DND-41 (cell line): ENCODE measurements around the gene TNS3.
"Not testable (repeated sequence)": the region's sequence is repeated elsewhere in the genome, so short reads cannot be mapped to it uniquely, and the experiment has no call there.

Experiments used
- ATAC-seq: fragments of 200-7000 bp; cut with Tn5 transposase; 3 replicates; pipeline ENCODE4 v1.9.1; 2021; ENCODE audit warnings: low read depth; ENCODE audit not compliant: insufficient read depth
- DNase-seq: peaks from one replicate; pipeline ENCODE4 v3.0.0-alpha.2; 2020
- H2AFZ ChIP-seq: 2 replicates; pipeline ENCODE4 v1.6.0; 2012; ENCODE audit warnings: low read depth, low read length
- H3K27ac ChIP-seq: 2 replicates; pipeline ENCODE4 v1.5.1; 2012; ENCODE audit warnings: low read length, inconsistent platforms
- H3K27me3 ChIP-seq: fragments of 200-600 bp; sonication (generic); 2 replicates; pipeline ENCODE4 v1.6.0; 2012; ENCODE audit warnings: low read length, mild to moderate bottlenecking, inconsistent platforms; ENCODE audit not compliant: insufficient read depth, poor library complexity
- H3K36me3 ChIP-seq: 2 replicates; pipeline ENCODE4 v1.5.1; 2012; ENCODE audit warnings: low read length, inconsistent platforms; ENCODE audit not compliant: insufficient read depth
- H3K4me1 ChIP-seq: 2 replicates; pipeline ENCODE4 v1.5.1; 2012; ENCODE audit warnings: mild to moderate bottlenecking, low read length; ENCODE audit not compliant: insufficient read depth
- H3K4me2 ChIP-seq: 2 replicates; pipeline ENCODE4 v1.6.0; 2012; ENCODE audit warnings: mild to moderate bottlenecking, moderate library complexity, low read length, inconsistent platforms; ENCODE audit not compliant: insufficient read depth
- H3K4me3 ChIP-seq, 2 experiments: fragments of 200-600 bp in 1 of 2; shearing (Covaris generic) in 1 of 2; 2 replicates each; pipeline ENCODE4 v1.5.1; 2012 to 2016; ENCODE audit warnings: inconsistent platforms in 2 of 2, low read length in 2 of 2, mild to moderate bottlenecking in 2 of 2, low read depth in 1 of 2, moderate library complexity in 1 of 2
- H3K79me2 ChIP-seq: 2 replicates; pipeline ENCODE4 v1.6.0; 2012; ENCODE audit warnings: low read length, inconsistent platforms; ENCODE audit not compliant: insufficient read depth
- H3K9ac ChIP-seq: 2 replicates; pipeline ENCODE4 v1.6.0; 2012; ENCODE audit warnings: low read depth, mild to moderate bottlenecking, inconsistent platforms, low read length, moderate library complexity
- H3K9me3 ChIP-seq: 2 replicates; pipeline ENCODE4 v1.5.1; 2012; ENCODE audit warnings: low read length, moderate library complexity, mild to moderate bottlenecking, inconsistent platforms; ENCODE audit not compliant: insufficient read depth, severe bottlenecking
- H4K20me1 ChIP-seq: 2 replicates; pipeline ENCODE4 v1.6.0; 2012; ENCODE audit warnings: low read length; ENCODE audit not compliant: insufficient read depth
- EZH2 ChIP-seq: IDR thresholded peaks from 3 replicates; pipeline ENCODE4 v1.6.1; 2012; ENCODE audit warnings: borderline replicate concordance, low read depth, mild to moderate bottlenecking, moderate library complexity, low read length, inconsistent platforms; ENCODE audit not compliant: severe bottlenecking
- TF ChIP-seq, protein P1 (sequence below): IDR thresholded peaks from 2 replicates; pipeline ENCODE4 v1.5.1; 2012; ENCODE audit warnings: borderline replicate concordance, low read length, moderate library complexity, mild to moderate bottlenecking; ENCODE audit not compliant: poor library complexity, severe bottlenecking; ENCODE audit errors: extremely low read depth

The TNS3 gene

DNA sequence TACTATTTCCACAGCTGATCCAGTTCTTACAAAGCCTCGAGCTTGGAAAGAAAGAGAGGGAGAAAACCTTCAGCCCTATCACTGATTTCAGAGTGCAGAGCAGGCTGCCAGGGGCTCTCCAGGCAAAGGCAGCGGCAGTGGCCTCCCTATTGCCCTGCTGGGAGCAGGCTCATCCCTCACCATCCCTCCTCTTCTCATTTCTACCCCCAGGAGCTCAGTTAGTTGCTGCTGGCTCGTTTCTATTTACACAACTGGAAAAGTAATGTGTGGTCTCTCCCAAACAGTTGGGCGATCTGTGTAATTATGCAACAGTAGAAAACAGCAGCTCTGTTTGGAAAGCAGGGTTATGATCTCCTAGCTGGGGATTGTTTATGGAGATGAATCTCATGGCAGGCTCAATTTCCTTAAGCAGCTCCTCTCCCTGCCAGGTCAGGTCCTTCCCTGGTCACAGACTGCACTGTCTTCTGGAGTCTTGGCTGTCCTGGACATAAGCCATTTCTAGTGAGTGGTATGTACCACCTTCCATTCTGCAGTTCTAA, 28.7 kb upstream of the TNS3 start:
- H3K4me2 ChIP-seq, result no peak overlapping the region
- no peaks in the 10 kb centered on the region for H3K9me3 ChIP-seq
- H2AFZ ChIP-seq, result no peak overlapping the region
- no peak for TF ChIP-seq EZH2
- TF ChIP-seq, protein P1, sequence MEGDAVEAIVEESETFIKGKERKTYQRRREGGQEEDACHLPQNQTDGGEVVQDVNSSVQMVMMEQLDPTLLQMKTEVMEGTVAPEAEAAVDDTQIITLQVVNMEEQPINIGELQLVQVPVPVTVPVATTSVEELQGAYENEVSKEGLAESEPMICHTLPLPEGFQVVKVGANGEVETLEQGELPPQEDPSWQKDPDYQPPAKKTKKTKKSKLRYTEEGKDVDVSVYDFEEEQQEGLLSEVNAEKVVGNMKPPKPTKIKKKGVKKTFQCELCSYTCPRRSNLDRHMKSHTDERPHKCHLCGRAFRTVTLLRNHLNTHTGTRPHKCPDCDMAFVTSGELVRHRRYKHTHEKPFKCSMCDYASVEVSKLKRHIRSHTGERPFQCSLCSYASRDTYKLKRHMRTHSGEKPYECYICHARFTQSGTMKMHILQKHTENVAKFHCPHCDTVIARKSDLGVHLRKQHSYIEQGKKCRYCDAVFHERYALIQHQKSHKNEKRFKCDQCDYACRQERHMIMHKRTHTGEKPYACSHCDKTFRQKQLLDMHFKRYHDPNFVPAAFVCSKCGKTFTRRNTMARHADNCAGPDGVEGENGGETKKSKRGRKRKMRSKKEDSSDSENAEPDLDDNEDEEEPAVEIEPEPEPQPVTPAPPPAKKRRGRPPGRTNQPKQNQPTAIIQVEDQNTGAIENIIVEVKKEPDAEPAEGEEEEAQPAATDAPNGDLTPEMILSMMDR, result no peak
- H3K27me3 ChIP-seq, result no peaks in the 10 kb centered on the region
- no peaks in the 10 kb centered on the region for H3K36me3 ChIP-seq
- no peak for ATAC-seq
- H3K79me2 ChIP-seq, result no peaks in the 10 kb centered on the region
- no peak overlapping the region for H3K27ac ChIP-seq
- H3K4me3 ChIP-seq, result no peak overlapping the region
- no peak for DNase-seq
- no peaks in the 10 kb centered on the region for H3K4me1 ChIP-seq
- H4K20me1 ChIP-seq, result no peaks in the 10 kb centered on the region
- H3K9ac ChIP-seq, result no peak overlapping the region

DNA sequence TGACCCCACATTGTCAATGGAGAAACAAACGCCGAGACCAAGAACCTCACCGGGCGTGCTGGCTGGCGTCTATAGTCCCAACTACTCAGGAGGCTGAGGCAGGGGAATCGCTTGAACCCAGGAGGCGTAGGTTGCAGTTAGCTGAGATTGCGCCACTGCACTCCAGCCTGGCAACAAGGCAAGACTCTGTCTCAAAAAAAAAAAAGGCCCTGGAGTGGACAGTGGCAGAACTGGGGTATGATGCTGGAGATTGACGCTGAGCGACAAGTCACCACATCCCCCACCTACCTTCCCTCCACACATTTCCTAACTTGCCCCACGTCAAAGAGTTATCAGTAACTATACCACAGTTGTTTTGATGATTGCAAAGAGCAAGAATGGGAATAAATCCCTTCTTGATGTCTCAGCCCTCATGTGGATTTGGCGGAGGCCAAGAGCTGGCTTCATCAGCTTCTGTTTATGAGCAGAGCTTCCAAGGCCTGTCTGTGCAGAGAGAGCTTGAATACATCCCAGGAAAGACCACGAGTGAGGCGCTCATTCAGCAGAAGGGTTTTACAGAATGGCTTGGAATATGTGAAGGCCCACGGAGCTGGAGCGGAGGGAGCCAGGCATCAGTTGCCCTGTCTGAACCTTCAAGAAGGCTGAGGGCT, 28.0 kb upstream of the TNS3 start:
- Histone ChIP-seq H4K20me1 (no peaks in the 10 kb centered on the region), H3K79me2 (no peaks in the 10 kb centered on the region), H2AFZ (no peak overlapping the region), H3K4me3 (no peak overlapping the region), H3K27ac (no peak overlapping the region), H3K36me3 (no peaks in the 10 kb centered on the region), H3K4me2 (no peak overlapping the region), H3K9ac (no peak overlapping the region), H3K4me1 (no peaks in the 10 kb centered on the region), H3K27me3 (no peaks in the 10 kb centered on the region), H3K9me3 (no peaks in the 10 kb centered on the region)
- no peak for ATAC-seq
- no peak for DNase-seq
- TF ChIP-seq, protein P1, result no peak
- TF ChIP-seq EZH2, result no peak

DNA sequence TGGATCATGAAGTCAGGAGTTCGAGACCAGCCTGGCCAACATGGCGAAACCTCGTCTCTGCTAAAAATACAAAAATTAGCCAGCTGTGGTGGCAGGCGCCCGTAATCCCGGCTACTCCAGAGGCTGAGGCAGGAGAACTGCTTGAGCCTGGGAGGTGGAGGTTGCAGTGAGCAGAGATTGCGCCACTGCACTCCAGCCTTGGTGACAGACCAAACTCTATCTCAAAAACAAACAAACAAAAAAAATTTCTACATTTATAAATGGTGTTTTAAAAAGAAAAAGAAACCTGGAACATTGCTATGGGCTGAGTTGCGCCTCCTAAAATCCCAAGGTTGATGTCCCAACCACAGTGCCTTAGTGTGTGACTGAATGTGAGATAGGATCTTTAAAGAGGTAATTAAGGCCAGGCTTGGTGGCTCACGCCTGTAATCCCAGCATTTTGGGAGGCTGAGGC, 24.7 kb upstream of the TNS3 start:
- DNase-seq, H3K4me3 ChIP-seq, H3K4me2 ChIP-seq, H3K9me3 ChIP-seq, ATAC-seq, H3K36me3 ChIP-seq, H3K4me1 ChIP-seq, H2AFZ ChIP-seq, H3K27me3 ChIP-seq, H3K79me2 ChIP-seq, H3K9ac ChIP-seq, H4K20me1 ChIP-seq, H3K27ac ChIP-seq: not testable (repeated sequence)

DNA sequence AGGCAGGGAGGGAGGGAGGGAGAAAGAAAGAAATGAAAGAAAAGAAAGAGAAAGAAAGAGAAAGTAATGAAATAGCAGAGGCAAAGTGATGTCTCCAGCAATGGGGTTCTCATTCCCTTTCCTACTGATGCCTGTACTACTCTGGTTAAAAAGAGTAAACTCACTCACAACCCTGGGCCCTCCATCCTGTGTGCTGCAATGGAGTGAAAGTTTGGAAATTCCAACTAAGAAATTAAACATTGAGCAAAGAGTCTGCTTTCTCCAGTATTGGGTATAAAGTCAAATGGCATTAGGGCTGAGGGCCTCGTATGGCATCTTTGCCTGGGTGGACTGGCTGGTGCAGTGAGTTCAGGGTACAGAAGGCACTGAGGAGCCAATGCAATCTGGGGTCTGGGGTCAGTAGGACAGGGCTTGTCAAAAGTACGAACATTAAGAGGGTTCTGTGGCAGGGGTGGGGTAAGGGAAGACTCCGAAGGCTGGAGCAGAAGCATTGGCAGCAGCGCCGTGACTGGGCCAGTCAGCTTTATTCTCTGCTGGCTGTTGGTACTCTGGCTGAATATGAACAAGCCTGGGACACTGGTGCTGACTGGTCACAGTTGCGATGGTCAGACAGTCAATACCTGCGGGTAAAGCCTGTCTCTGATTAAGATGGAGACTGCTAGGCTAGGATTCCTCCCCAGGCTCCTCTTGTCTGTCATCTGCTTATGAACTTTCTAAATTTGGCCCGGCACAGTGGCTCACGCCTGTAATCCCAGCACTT, 24.1 kb upstream of the TNS3 start:
- no peak for ATAC-seq
- no peaks in the 10 kb centered on the region for H4K20me1 ChIP-seq
- no peaks in the 10 kb centered on the region for H3K4me1 ChIP-seq
- no peak overlapping the region for H3K27ac ChIP-seq
- no peak overlapping the region for H3K9ac ChIP-seq
- no peaks in the 10 kb centered on the region for H3K79me2 ChIP-seq
- H3K4me3 ChIP-seq, result no peak overlapping the region
- no peak overlapping the region for H3K4me2 ChIP-seq
- H3K36me3 ChIP-seq, result no peaks in the 10 kb centered on the region
- H3K9me3 ChIP-seq, result no peaks in the 10 kb centered on the region
- DNase-seq, result no peak
- H2AFZ ChIP-seq, result no peak overlapping the region
- TF ChIP-seq, protein P1, result no peak
- no peak for TF ChIP-seq EZH2
- no peaks in the 10 kb centered on the region for H3K27me3 ChIP-seq
